ENCODE results near the gene ITPK1. TPM values are rescaled to one million over a fixed set of nuclear protein-coding genes. Genes with fewer than 3 reads are reported as not detected.
A peak's percentile ranks its signal among the peaks of the same experiment; 100 is the strongest.

Gene ITPK1
- total RNA-seq, 1 experiment from 2014 or later = 56.2 TPM

DNA sequence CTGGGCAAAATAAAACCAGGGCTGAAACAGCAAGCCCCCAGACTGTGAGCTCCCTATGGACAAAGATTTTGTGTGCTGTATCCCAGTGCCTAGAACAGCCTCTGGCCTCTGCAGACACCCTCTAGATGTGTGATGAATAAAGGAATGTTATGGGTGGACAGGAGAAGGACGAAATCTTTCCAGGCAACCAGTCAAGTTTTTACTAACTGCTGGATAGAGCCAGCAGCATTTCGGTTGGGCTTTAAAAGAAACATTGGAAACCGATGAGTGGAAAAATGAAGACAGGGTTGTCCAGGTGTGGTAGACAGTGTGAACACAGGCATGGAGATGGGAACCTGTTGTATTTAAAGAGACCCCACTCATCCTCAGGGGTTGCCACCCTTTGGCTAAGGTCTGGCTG lies 188.8 kb downstream of the ITPK1 start:
- no peak for DNase-seq (ENCODE audit: low read depth in 1 of 2, low spot score in 2 of 2)
- Histone ChIP-seq H3K27ac (no peak overlapping the region), H3K4me1 (replicated peaks) (0 out of 2 replicates have a peak, but pooled peaks cover 5% of the 10 kb centered on the region)

DNA sequence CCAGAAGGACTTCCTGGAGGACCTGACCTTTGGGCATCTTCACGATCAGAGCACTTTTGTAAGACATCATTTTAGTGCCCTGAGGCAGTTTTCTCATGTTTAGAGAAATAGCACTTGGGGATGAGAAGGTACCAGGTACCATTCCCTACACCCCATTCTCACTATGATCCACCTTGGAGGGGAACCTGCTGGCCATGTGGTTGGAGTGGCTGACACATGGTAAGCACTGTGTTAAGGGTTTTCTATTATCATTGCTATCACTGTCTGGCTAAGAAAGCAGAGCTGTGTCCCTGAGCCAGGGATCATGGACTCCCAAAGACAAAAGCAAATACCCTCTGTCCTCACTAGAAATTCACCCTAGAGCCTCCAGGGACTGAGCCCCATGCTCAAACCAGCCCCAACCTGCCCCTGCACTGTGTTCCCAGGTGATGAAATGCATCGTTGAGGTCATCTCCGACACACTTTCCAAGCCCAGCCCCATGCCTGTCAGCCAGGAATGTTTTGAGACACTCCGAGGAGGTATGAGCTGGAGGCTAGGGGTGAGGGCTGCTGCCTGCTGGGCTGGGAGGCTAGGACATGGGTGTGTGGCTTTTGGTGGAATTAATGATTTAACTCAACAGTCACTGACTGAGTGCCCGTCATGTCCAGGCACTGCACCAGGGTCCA lies 189.4 kb downstream of the ITPK1 start:
- H3K27me3 ChIP-seq (replicated peaks) = 0 out of 2 replicates have a peak, but pooled peaks cover 9% of the 10 kb centered on the region
- H3K9me3 ChIP-seq (replicated peaks) = no peaks in the 10 kb centered on the region
- no peak overlapping the region for H3K4me3 ChIP-seq
- no peak for DNase-seq (ENCODE audit: low read depth in 1 of 2, low spot score in 2 of 2)
- no peaks in the 10 kb centered on the region for H3K36me3 ChIP-seq
- 0 out of 2 replicates have a peak, but pooled peaks cover 4% of the 10 kb centered on the region for H3K4me1 ChIP-seq (replicated peaks)
- no peak overlapping the region for H3K27ac ChIP-seq

More for the DNA sequence above, 188.8 kb downstream of the ITPK1 start:
- Histone ChIP-seq H3K36me3 (no peaks in the 10 kb centered on the region), H3K4me3 (no peak overlapping the region), H3K9me3 (replicated peaks) (no peaks in the 10 kb centered on the region), H3K27me3 (replicated peaks) (0 out of 2 replicates have a peak, but pooled peaks cover 9% of the 10 kb centered on the region)

DNA sequence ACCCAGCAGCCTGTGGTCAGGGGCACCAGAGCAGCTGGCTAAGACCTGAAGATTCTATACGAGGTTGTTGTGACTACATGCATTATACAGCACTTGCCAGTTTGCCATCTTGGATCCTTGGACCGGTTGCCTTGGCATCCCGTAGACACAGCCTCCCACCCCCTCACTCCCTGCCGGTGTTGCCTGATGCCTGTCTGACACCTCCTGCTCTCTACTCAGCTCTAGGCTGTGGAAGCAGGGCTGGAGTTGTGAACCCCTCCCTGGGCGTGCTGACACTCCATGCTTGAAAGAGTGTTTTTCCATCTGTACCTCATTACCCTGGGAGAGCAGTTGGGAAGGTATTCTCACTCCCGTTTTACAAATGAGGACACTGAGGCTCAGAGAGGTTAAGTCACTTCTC lies 190.3 kb downstream of the ITPK1 start:
- Histone ChIP-seq H3K9me3 (replicated peaks) (no peaks in the 10 kb centered on the region), H3K4me1 (replicated peaks) (no peaks in the 10 kb centered on the region), H3K27me3 (replicated peaks) (0 out of 2 replicates have a peak, but pooled peaks cover 9% of the 10 kb centered on the region), H3K27ac (no peak overlapping the region), H3K4me3 (no peak overlapping the region), H3K36me3 (no peaks in the 10 kb centered on the region)
- no peak for DNase-seq (ENCODE audit: low read depth in 1 of 2, low spot score in 2 of 2)

DNA sequence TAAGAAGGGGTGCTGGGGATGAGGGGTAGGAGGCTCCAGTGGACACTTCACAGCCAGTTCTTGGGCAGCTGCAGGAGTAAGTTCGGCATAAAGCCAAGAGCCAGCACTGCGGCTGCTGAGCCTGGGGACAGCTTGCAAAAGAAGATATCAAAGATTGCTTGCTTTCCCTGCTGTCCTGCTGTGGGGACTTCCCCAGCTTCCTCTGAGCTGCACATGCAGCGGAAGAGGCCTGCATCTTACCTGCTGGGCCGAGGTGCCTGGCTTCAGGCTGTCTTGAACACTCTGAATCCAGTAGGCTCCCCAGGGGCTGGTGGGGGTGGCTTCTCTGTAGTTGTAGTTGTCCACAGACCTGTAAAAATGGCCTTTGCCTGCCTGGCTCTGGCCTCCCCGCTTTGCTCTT lies 191.5 kb downstream of the ITPK1 start:
- Histone ChIP-seq H3K4me1 (replicated peaks) (no peaks in the 10 kb centered on the region), H3K27ac (no peak overlapping the region)
- DNase-seq (ENCODE audit: low read depth in 1 of 2, low spot score in 2 of 2) = peak in 1 of 2 experiments; percentile 34

DNA sequence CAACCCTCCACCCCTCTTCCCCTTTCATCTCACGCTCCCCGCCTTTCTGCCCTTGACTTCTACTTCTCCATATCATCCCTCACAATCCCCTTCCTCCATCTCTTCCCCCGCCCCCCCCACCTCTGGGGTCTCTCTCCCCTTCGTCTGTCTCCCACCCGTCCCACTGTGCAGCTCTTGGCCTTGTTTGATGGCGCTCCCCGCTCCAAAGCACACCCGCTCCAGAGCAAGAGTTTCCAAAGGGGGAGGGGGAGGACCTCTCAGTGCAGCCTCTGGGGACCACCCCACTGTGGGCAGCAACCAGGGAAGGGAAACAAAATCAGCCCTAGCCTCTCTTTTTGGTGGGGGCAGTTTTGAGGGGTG lies 192.0 kb downstream of the ITPK1 start:
- Histone ChIP-seq H3K36me3 (no peaks in the 10 kb centered on the region), H3K4me1 (replicated peaks) (no peaks in the 10 kb centered on the region), H3K9me3 (replicated peaks) (no peaks in the 10 kb centered on the region), H3K27me3 (replicated peaks) (0 out of 2 replicates have a peak, but pooled peaks cover 9% of the 10 kb centered on the region), H3K4me3 (no peak overlapping the region), H3K27ac (no peak overlapping the region)
- DNase-seq (ENCODE audit: low read depth in 1 of 2, low spot score in 2 of 2) = no peak

More for the DNA sequence above, 191.5 kb downstream of the ITPK1 start:
- H3K9me3 ChIP-seq (replicated peaks) = no peaks in the 10 kb centered on the region
- H3K27me3 ChIP-seq (replicated peaks) = 0 out of 2 replicates have a peak, but pooled peaks cover 9% of the 10 kb centered on the region
- H3K4me3 ChIP-seq = no peak overlapping the region
- no peaks in the 10 kb centered on the region for H3K36me3 ChIP-seq

DNA sequence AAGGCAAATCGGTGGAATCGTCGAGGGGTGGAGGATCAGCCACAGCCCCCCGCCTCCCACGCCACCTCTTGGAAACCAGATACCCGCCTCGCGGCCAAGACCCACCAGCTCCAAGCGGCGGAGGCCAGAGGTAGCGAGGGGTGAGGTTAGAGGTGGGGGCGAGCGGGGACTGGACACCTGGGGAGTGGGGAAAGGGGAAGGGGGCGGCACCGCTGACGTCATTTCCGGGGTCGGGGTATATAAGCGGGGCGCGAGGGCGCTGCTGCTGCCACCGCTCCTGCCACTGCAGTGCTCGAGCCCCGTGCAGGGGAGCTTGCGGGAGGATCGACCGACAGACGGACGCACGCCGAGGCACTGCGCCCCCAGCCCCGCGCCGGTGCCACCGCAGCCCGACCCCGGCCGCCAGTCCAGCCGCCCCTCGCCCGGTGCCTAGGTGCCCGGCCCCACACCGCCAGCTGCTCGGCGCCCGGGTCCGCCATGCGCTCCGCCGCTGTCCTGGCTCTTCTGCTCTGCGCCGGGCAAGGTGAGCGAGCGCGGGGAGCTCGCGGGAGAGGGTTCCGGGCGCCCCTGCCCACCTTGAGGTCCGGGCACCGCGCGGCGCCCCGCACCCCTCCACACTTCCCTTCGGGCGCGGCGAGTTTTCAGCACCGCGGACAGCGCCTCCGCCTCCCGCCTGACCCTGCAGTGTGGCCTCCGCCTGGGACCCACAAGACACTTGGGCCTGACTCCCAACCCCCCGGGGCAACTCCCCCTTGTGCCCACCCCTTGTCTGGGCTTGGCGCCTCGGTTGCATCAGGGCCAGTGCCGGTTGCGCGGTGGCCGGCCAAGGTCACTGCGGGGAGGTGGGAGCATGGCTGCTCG lies 192.6 kb downstream of the ITPK1 start, which contains the start of gene CHGA:
Gene CHGA (plus strand): TSS at position 268 of the 861 bp plus-strand sequence. CDS start 210 bp downstream, at position 478.
- H3K27ac ChIP-seq = no peak within 1 kb of the TSS
- H3K4me3 ChIP-seq = no peak within 1 kb of the TSS
- H3K36me3 ChIP-seq = no peaks in the 10 kb centered on the region
- 0 out of 2 replicates have a peak, but pooled peaks cover 9% of the 10 kb centered on the region for H3K27me3 ChIP-seq (replicated peaks)
- no peaks in the 10 kb centered on the region for H3K4me1 ChIP-seq (replicated peaks)
- no peaks in the 10 kb centered on the region for H3K9me3 ChIP-seq (replicated peaks)
- peak; percentile 28 to 57 for DNase-seq (ENCODE audit: low read depth in 1 of 2, low spot score in 2 of 2)

DNA sequence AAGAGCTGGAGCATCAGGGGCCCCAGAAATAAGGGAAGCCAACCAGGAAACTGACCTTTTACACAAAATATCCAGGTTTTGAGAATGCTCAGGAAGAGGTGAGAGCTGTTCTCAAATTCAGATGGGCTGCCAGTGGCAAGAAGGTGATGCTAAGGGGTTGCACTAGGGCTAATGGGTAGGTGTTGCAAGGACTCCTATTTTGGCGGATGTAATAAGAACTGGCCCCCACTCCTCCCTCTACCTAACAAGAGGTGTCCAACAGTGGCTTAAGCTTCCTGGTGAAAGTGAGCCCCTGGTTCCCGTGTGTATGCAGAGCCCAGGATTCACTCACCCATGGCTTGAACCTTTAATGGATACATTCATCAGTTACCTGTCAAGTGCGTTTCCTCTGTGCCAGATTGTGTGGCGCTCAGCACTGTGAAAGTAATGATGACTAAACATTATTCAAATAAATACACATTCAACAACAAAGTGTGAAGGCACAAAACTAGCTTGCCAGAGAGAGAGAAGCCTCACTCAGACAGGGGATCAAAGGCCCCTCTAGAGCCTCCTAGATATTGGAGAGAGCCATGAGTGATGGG lies 193.5 kb downstream of the ITPK1 start:
- 0 out of 2 replicates have a peak, but pooled peaks cover 9% of the 10 kb centered on the region for H3K27me3 ChIP-seq (replicated peaks)
- H3K27ac ChIP-seq = no peak overlapping the region
- H3K36me3 ChIP-seq = no peaks in the 10 kb centered on the region
- no peaks in the 10 kb centered on the region for H3K4me1 ChIP-seq (replicated peaks)
- no peaks in the 10 kb centered on the region for H3K9me3 ChIP-seq (replicated peaks)
- no peak for DNase-seq (ENCODE audit: low read depth in 1 of 2, low spot score in 2 of 2)
- no peak overlapping the region for H3K4me3 ChIP-seq

DNA sequence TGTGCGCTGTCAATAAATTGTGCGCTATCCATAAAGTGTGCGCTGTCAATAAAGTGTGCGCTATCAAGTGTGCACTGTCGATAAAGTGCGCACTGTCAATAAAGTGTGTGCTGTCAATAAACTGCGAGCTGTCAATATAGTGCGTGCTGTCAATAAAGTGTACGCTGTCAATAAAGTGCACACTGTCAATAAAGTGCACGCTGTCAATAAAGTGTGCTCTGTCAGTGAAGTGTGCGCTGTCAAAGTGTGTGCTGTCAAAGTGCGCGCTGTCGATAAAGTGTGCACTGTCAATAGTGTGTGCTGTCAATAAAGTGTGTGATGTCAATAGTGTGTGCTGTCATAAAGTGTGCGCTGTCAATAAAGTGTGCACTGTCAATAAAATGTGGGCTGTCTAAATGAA lies 195.7 kb downstream of the ITPK1 start:
- 0 out of 2 replicates have a peak, but pooled peaks cover 9% of the 10 kb centered on the region for H3K27me3 ChIP-seq (replicated peaks)

DNA sequence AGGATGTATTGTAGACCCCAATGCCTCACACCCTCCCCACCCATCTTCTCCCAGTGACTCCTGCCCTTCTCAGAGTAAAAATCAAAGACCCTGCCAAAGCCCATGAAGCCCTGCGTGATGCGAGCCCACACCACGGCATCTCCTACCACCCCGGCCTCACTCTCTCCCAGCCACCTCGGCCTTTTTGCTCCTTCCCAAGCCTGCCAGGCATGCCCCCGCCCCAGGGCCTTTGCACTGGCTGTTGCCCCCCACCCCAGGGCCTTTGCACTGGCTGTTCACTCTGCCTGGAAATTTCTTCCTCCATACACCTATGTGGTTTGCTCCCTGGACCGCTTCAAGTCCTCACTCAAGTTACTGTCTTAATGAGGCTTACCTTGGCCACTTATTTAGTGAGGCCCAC lies 197.8 kb downstream of the ITPK1 start:
- 0 out of 2 replicates have a peak, but pooled peaks cover 6% of the 10 kb centered on the region for H3K27me3 ChIP-seq (replicated peaks)
- H3K9me3 ChIP-seq (replicated peaks) = no peaks in the 10 kb centered on the region
- no peaks in the 10 kb centered on the region for H3K4me1 ChIP-seq (replicated peaks)
- no peak overlapping the region for H3K4me3 ChIP-seq
- no peak for DNase-seq (ENCODE audit: low read depth in 1 of 2, low spot score in 2 of 2)
- H3K36me3 ChIP-seq = no peaks in the 10 kb centered on the region
- H3K27ac ChIP-seq = no peak overlapping the region

More for the DNA sequence above, 195.7 kb downstream of the ITPK1 start:
- Histone ChIP-seq H3K9me3 (replicated peaks) (no peaks in the 10 kb centered on the region), H3K4me1 (replicated peaks) (no peaks in the 10 kb centered on the region), H3K36me3 (no peaks in the 10 kb centered on the region), H3K4me3 (no peak overlapping the region), H3K27ac (no peak overlapping the region)
- no peak for DNase-seq (ENCODE audit: low read depth in 1 of 2, low spot score in 2 of 2)

DNA sequence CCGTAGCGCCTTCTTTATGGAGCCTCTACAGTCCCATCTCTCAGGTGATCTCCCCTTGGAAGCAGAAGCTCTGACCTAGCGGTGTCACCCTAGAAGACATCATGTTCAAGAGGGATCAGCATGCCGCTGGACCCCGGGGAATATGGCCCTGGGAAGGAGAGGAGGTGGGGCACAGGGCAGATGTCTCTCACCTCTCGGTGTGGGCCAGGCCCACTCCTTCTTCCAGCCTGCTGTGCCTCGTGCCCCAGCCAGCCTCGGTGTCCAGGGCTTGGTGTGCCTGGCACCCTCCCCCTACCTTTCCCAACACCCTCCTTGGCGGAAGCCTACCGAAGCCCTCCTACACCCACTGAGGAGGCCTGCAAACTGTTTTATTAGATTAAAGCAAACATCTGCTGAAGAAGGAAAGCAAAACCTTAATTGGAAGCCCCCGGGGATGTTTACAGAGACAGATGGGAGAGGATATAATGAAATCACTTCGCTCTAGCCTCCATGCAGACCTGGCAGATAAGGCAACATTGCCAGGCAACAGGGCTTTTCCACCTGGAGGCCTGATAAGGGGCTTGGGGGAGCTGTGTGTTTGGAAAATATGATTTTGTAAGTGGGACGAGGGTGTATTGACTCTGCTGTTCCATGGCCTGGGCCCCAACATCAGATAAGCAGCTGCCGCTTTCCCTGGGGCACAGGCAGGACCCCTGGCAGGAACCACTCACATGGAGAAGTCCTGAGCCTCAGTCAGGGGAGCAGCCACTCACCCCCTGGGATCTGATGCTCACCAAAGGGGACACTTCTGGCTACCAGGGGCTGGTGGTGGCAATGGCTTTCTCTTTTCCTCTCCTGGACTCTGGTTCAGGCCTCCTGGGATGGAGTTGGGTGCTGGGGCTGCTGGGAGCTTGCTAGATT lies 198.4 kb downstream of the ITPK1 start:
- no peaks in the 10 kb centered on the region for H3K9me3 ChIP-seq (replicated peaks)
- H3K4me1 ChIP-seq (replicated peaks) = no peaks in the 10 kb centered on the region

DNA sequence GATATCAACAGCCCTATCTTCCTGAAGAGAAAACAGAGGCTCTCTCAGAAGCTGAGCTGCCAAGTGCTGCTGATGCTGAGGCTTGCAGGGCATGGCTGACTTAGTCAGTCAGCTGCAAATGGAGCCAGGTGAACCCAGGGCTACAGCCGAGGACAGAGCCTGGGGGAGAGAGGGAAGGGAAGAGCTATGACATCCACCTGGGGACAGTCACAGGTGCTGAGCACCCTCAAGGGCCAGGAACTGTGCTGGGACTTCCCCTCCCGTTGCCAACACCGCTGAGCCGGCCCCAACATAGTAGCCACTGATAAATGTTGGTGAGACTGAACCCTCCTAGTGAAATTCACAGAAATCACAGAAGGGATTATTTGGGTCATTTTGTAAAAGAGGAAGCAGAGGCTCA lies 199.5 kb downstream of the ITPK1 start:
- Histone ChIP-seq H3K27me3 (replicated peaks) (no peaks in the 10 kb centered on the region), H3K27ac (no peak overlapping the region), H3K4me3 (no peak overlapping the region), H3K4me1 (replicated peaks) (no peaks in the 10 kb centered on the region), H3K9me3 (replicated peaks) (no peaks in the 10 kb centered on the region), H3K36me3 (no peaks in the 10 kb centered on the region)
- no peak for DNase-seq (ENCODE audit: low read depth in 1 of 2, low spot score in 2 of 2)

More for the DNA sequence above, 198.4 kb downstream of the ITPK1 start:
- Histone ChIP-seq H3K27ac (no peak overlapping the region), H3K36me3 (no peaks in the 10 kb centered on the region), H3K27me3 (replicated peaks) (0 out of 2 replicates have a peak, but pooled peaks cover 2% of the 10 kb centered on the region), H3K4me3 (no peak overlapping the region)
- no peak for DNase-seq (ENCODE audit: low read depth in 1 of 2, low spot score in 2 of 2)

DNA sequence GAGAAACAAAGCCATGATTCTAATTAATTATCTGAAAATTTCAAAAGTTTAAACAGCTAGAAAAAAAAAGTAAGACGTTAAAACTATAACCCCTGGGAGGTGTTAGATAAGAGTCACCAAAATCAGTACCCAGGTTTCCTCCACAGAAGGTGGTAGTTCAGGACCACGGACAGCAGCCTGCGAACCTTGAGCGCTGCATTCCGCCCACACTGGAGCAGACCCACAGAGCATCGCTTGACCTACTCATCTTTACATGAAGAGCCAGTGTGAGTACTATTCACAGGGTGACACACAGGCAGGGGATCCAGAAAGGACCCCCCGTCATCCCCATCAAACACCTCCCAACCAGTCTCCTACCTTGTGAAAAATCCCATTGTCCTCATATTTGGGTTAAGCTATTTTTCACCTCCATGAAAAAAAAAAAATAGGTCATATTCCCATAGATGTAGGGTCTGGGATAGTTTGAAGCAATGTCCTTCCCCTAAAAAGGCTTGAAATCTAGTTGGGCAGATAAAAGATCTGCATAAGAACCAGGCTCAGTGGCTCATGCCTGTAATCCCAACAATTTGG lies 201.6 kb downstream of the ITPK1 start:
- no peaks in the 10 kb centered on the region for H3K36me3 ChIP-seq
- no peak overlapping the region for H3K4me3 ChIP-seq
- no peak overlapping the region for H3K27ac ChIP-seq
- no peaks in the 10 kb centered on the region for H3K27me3 ChIP-seq (replicated peaks)
- no peaks in the 10 kb centered on the region for H3K9me3 ChIP-seq (replicated peaks)
- no peak for DNase-seq (ENCODE audit: low read depth in 1 of 2, low spot score in 2 of 2)
- no peaks in the 10 kb centered on the region for H3K4me1 ChIP-seq (replicated peaks)
